ENCODE results near the gene PLXNB2.

Gene PLXNB2

DNA sequence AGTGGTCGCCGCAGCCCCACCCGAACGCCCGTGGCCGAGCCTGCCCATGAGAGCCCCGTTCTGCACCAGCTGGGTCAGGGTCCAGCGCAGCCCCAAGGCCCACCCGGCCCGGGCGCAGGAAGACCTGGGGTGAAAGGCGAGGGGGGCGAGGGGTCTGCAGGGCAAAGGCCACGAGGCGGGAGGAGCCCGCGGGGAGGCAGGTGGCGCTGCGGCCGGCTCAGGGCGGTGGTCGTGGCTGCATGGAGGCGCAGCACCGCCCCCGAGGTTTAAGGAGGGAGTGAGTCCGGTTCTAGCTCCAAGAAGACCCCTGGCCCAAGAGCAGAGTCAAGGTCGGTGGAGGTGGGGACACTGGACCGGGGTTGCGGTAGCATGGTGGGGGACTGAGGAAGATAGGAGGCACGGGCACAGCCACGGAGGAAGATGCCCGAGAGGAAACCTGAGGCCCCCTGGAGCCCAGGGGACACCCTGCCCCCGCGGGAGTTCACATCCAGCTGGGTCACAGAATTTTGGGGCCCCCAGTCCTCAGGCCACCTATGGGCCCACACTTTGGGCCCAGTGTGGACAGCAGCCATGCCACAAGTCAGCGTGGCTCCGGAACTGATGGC is 55.9 kb downstream of the PLXNB2 start:
- Histone ChIP-seq H3K4me3 (ENCODE audit: low read length) (peak overlapping the region; percentile 96), H4K20me1 (ENCODE audit: control insufficient read depth, insufficient read depth, low read depth, low read length) (0 out of 2 replicates have a peak, but pooled peaks cover 3% of the 10 kb centered on the region), H3K79me2 (ENCODE audit: control insufficient read depth, low read length) (peaks cover 19% of the 10 kb centered on the region), H3K9me2 (replicated peaks; ENCODE audit: control insufficient read depth, low read length) (no peaks in the 10 kb centered on the region), H3K27ac (ENCODE audit: low read depth, low read length) (peak overlapping the region; percentile 7), H3K4me2 (ENCODE audit: low read length) (peak overlapping the region; percentile 96), H3K9me3 (ENCODE audit: control insufficient read depth, insufficient read depth, low read length) (no peaks in the 10 kb centered on the region), H3K27me3 (ENCODE audit: control insufficient read depth, low read length) (no peaks in the 10 kb centered on the region), H3F3A (ENCODE audit: control insufficient read depth, insufficient read depth) (peaks cover 7% of the 10 kb centered on the region), H3K36me3 (ENCODE audit: control insufficient read depth, low read length) (peaks cover 36% of the 10 kb centered on the region), H3K4me1 (ENCODE audit: control insufficient read depth, low read length) (peaks cover 31% of the 10 kb centered on the region)
- TF ChIP-seq EZH2phosphoT487 (IDR thresholded peaks at IDR 0.05; ENCODE audit: borderline replicate concordance, low read length): no peak
- TF ChIP-seq, protein P1, sequence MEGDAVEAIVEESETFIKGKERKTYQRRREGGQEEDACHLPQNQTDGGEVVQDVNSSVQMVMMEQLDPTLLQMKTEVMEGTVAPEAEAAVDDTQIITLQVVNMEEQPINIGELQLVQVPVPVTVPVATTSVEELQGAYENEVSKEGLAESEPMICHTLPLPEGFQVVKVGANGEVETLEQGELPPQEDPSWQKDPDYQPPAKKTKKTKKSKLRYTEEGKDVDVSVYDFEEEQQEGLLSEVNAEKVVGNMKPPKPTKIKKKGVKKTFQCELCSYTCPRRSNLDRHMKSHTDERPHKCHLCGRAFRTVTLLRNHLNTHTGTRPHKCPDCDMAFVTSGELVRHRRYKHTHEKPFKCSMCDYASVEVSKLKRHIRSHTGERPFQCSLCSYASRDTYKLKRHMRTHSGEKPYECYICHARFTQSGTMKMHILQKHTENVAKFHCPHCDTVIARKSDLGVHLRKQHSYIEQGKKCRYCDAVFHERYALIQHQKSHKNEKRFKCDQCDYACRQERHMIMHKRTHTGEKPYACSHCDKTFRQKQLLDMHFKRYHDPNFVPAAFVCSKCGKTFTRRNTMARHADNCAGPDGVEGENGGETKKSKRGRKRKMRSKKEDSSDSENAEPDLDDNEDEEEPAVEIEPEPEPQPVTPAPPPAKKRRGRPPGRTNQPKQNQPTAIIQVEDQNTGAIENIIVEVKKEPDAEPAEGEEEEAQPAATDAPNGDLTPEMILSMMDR (IDR thresholded peaks at IDR 0.05; ENCODE audit: low read depth, low read length, poor library complexity, severe bottlenecking): no peak

DNA sequence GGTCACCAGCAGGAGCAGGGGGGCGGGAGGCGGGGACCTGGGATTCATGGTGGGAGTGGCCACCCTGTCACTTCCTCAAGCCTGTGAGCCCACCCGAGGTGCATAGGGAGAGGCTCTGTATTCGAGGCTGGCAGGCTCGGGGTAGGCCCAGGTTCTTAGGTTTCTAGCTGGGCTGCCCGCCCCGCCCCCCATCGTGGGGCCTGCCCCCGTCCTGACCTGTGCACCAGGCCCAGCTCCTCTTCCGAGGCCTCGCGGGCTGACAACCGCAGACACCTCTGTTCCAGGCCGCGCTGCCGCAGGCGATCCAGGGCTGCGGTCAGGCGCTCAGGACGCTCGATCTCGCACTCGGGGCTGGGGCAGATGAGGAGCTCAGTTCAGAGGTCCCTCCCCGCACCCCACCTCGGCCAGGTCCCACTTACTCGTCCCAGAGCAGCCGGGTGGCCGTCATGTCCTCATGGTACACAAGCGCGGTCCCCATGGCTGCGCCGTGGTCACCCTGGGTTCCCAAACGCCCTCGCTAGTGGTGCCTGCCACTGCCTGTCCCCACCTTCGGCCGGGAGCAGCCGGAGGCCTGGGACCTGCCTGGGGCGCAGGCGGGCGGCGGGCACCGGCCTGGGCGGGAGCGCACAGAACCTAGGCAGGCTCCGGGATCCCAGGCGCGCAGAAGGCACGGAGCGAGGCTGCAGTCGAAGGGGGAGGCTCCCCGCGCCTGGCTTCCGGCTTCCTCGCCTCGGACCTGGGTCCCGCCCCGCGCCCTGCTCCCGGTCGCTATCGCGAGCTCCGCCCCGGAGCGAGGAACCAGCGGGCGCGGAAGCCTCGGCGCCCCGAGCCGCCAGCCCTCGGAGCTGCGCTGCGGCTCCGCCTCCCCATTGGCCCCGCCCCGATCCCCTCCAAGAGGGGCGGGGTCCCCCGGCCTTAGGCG is 56.6 kb downstream of the PLXNB2 start, which contains the start of gene HDAC10:
Gene HDAC10 (minus strand): TSS at position 711 of the 922 bp plus-strand sequence. CDS start 233 bp downstream, at position 478.
- H3K27me3 ChIP-seq (ENCODE audit: control insufficient read depth, low read length): no peaks in the 10 kb centered on the region
- H3K4me1 ChIP-seq (ENCODE audit: control insufficient read depth, low read length): peaks cover 37% of the 10 kb centered on the region
- no peak for TF ChIP-seq EZH2phosphoT487 (IDR thresholded peaks at IDR 0.05; ENCODE audit: borderline replicate concordance, low read length)
- TF ChIP-seq, protein P1 (IDR thresholded peaks at IDR 0.05; ENCODE audit: low read depth, low read length, poor library complexity, severe bottlenecking): no peak
- peaks cover 3% of the 10 kb centered on the region; the same call in 1 of the 2 replicates for H4K20me1 ChIP-seq (ENCODE audit: control insufficient read depth, insufficient read depth, low read depth, low read length)
- H3F3A ChIP-seq (ENCODE audit: control insufficient read depth, insufficient read depth): peaks cover 7% of the 10 kb centered on the region
- H3K9me2 ChIP-seq (replicated peaks; ENCODE audit: control insufficient read depth, low read length): no peaks in the 10 kb centered on the region
- H3K9me3 ChIP-seq (ENCODE audit: control insufficient read depth, insufficient read depth, low read length): no peaks in the 10 kb centered on the region
- H3K4me3 ChIP-seq (ENCODE audit: low read length): peak within 1 kb of the TSS; percentile 96
- peak within 1 kb of the TSS; percentile 96 for H3K4me2 ChIP-seq (ENCODE audit: low read length)
- peaks cover 26% of the 10 kb centered on the region for H3K79me2 ChIP-seq (ENCODE audit: control insufficient read depth, low read length)
- peaks cover 36% of the 10 kb centered on the region for H3K36me3 ChIP-seq (ENCODE audit: control insufficient read depth, low read length)
- H3K27ac ChIP-seq (ENCODE audit: low read depth, low read length): peak within 1 kb of the TSS; percentile 54

DNA sequence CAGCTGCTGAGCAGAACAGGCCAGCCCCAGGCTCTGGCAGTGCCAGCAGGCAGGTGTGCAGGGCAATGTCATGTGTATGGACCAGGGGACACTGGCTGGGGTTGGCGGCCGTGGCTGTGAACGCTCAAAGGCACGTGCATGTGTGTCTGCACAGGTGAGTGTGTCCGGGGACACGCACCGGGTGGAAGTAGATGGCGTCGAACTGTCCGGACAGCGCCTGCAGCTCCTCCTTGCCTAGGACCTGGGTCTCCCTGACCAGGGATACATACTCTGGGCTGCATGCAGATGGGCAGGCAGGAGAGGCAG is 57.2 kb downstream of the PLXNB2 start:
- H3K27ac ChIP-seq (ENCODE audit: low read depth, low read length): no peak overlapping the region
- H3K36me3 ChIP-seq (ENCODE audit: control insufficient read depth, low read length): peaks cover 40% of the 10 kb centered on the region
- peaks cover 7% of the 10 kb centered on the region for H3F3A ChIP-seq (ENCODE audit: control insufficient read depth, insufficient read depth)
- H3K4me1 ChIP-seq (ENCODE audit: control insufficient read depth, low read length): peaks cover 41% of the 10 kb centered on the region
- TF ChIP-seq, protein P1 (IDR thresholded peaks at IDR 0.05; ENCODE audit: low read depth, low read length, poor library complexity, severe bottlenecking): no peak
- no peak for TF ChIP-seq EZH2phosphoT487 (IDR thresholded peaks at IDR 0.05; ENCODE audit: borderline replicate concordance, low read length)
- peak overlapping the region; percentile 96 for H3K4me3 ChIP-seq (ENCODE audit: low read length)
- peaks cover 32% of the 10 kb centered on the region for H3K79me2 ChIP-seq (ENCODE audit: control insufficient read depth, low read length)
- no peaks in the 10 kb centered on the region for H3K9me2 ChIP-seq (replicated peaks; ENCODE audit: control insufficient read depth, low read length)
- peaks cover 3% of the 10 kb centered on the region; the same call in 1 of the 2 replicates for H4K20me1 ChIP-seq (ENCODE audit: control insufficient read depth, insufficient read depth, low read depth, low read length)
- H3K9me3 ChIP-seq (ENCODE audit: control insufficient read depth, insufficient read depth, low read length): no peaks in the 10 kb centered on the region
- no peaks in the 10 kb centered on the region for H3K27me3 ChIP-seq (ENCODE audit: control insufficient read depth, low read length)
- H3K4me2 ChIP-seq (ENCODE audit: low read length): peak overlapping the region; percentile 96
